Fibroblast of skin of left biceps (primary cell): ENCODE results near the gene LRRC42.
A peak's percentile ranks its signal among the peaks of the same experiment; 100 is the strongest.
"Not testable (repeated sequence)": the region's sequence is repeated elsewhere in the genome, so short reads cannot be mapped to it uniquely, and the experiment has no call there.

Experiments used
- DNase-seq, 2 experiments: peaks; one replicate each; pipeline ENCODE4 v3.0.0-alpha.2; 2013; ENCODE audit warnings: low read depth in 2 of 2

Gene LRRC42

DNA sequence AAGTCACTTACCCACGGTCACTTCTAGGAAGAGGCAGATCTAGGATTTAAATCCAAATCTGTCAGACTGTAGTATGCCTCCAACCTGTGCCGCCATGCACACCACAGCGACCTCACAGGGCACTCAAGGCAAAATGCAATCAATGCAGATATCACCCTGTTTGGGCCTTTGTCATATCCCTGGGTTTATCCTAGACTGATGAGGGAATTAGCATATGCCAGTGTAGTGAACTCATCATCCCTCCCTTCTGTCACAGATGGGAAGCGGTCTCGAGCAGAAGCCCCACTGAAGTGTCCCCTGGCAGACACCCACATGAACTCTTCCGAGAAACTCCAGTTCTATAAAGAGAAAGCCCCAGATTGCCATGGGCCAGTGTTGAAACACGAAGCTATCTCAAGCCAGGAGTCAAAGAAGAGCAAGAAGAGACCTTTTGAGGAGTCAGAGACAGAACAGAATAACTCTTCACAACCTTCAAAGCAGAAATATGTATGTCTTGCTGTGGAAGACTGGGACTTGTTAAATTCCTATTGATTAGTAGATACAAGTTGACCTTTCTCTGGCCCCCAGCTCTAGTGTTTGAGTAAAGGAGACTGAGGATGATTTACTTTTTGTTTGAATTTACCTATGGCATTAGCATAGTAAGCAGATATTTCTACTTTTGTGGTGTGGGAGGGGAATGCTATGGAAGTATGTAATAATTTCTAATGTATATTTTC, 21.4 kb downstream of the LRRC42 start:
- no peak for DNase-seq

DNA sequence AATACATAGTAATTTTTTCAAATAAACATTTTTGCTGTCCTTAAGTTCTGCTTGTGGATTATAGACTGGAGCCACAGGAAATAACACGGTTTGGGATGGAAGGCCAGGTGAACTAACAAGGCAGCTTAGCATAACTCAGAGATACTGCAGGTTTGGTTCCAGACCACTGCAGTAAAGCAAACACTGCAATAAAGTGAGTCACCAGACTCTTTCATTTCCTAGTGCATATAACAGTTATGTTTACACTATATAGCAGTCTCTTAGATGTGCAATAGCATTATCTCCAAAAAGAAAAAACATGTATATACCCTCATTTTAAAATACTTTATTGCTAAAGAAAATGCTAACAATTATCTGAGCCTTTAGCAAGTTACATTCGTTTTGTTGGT, 22.0 kb downstream of the LRRC42 start:
- no peak for DNase-seq

DNA sequence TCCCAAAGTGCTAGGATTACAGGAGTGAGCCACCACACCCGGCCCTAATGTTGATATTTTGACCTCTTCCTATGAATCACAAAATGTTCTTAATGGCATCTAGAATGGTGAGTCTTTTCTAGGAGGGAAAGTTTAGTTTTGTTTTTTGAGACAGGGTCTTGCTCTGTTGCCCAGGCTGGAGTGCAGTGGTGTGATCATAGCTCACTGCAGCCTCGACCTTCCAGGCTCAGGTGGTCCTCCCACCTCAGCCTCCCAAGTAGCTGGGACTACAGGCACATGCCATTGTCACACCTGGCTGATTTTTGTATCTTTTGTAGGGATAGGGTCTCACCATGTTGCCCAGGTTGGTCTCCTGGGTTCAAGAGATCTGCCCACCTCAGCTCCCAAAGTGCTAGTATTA, 23.2 kb downstream of the LRRC42 start:
- not testable (repeated sequence) for DNase-seq

DNA sequence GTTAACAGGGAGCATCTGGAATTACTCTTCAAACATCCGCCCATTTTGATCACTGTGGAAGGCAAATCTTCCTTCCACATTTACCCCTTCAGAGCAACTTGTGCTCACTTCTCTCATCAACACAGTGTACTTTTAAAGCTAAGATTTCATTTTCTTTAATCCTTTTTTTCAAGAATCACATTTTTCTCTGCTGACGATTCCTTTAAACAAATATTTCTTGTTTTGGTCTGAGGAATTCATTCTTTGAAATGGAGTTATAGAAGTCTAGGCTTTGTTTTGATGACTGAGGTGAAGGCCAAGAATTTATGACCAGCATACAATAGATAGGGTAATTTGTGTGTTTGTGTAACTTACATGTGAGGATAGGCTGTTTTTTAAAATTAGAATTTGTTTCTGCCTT, 25.6 kb downstream of the LRRC42 start:
- no peak for DNase-seq

DNA sequence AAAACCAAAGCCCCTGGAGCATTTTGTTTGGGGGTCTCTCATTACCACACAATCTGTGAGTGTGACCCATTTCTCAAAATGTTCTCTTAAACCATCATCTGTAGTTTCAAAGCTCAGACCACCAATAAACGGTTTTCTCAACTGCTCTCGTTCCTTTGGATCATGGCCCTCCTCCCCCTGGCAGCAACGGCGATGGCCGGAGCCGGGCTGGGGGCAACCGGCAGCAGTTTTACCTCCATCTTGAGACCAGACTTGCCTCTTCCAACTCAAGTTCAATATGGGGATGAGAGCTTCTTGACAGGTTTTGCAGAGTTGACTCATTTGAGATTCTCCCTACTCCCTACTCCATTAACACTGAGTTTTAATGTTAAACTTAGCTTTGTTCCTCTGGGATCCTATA, 29.7 kb downstream of the LRRC42 start:
- no peak for DNase-seq

DNA sequence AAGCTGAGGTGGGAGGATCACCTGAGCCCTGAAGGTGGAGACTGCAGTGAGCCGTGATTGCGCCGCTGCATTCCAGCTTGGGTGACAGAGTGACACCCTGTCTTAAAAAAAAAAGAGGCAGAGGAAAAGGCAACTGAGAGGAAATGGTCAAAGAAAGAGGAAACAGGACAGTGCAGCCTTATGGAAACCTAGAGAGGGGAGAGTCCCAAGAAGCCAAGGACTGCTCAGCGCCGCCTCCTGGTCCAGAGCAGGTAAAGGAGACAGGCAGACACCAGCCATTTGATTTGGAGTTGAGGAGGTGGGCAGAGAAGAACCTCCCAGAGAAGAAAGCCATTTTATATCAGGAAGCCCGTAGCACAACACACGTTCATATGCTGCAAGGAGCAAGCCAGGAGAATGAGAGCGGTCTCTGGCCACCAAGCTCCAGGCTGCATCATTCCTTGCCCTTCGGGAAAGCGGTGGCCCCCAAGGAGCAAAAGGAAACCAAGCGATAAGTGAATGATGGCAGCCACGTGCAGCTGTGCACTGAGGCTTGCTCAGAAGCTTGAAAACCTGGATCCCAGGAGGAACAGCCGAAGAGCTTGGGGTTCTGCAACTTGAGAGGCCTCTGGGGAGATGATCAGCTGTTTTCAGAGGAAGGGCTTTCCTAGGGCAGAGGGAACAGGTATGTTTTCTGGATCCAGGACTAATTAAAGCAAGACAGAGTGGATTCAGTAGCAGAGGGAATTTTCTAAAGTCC, 33.7 kb downstream of the LRRC42 start:
- no peak for DNase-seq

DNA sequence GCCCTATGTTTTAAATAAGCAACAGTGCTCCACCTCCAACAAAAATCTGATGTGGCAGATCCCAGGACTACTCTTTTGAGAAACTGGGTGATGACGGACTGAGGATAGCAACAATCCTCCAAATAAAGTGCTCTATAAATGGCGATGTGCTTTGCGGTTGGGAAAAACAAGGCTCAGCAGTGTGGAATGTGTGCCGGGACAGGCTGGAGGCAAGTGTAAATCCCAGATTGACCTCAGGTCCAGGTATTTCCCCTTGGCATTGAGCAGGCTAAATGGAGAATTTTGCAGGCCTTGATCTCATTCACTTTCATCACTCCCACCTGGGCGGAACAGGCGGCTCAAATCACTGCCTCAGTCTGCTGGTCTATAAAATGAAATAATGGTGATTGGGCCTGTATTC, 35.1 kb downstream of the LRRC42 start:
- no peak for DNase-seq

DNA sequence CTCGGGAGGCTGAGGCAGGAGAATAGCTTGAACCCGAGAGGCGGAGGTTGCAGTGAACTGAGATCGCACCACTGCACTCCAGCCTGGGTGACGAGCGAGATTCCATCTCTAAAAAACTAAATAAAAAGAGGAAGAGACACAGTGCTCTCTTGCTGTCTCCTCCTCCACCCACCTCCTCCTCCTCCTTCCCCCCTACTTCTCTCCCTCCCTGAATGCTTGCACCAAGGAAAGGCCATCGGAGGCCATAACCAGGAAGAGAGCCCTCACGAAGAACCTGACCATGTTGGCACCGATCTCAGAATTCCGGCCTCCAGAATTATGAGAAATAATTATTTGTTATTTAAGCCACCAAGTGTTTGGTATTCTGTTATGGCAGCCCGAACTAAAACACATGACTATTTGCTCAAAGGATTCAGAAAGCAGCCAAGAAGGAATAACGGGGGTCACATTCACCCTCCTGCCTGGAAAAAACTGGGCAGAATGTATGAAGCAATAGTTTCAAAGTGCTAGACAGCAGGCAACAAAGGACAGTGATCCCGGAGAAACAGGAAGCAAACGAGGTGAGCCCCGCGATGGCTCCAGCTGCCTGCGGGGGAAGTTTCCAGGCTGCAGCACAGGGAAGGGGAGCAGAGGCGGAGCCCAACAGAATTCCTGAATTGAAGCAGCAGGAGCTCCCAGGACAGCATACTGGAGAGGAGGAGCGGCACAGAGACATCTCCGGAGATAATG, 36.0 kb downstream of the LRRC42 start:
- DNase-seq = peak; percentile 8 to 13

DNA sequence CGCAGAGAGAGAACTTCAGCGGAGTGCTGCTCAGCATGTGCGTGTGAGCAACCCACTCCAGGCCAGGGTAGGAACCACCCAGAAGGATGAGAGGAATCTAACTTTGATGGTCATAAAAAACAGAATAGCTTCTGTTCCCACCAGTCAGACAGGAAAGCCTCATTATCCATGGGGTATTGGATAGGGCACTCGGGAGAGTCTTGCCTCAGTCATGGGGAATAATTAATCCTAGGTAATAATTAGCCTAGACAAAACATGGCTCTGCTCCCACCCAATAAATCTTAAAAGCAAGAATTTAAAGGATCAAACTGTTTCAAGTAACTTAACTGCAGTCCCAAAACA, 36.6 kb downstream of the LRRC42 start:
- DNase-seq = no peak

DNA sequence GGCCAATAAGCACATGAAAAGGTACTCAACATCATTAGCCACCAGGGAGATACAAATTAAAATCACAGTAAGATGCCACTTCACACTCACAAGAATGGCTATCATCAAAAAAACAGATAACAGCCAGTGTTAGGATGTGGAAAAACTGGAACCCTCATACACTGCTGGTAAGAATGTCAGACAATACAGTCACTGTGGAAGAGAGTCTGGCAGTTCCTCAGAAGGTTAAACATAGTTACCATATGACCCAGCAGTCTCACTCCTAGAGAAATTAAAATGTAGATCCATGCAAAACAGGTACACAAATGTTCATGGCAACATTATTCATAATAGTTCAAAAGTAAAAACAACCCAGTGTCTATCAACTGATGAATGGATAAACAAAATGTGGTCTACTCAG, 38.6 kb downstream of the LRRC42 start:
- DNase-seq = no peak

DNA sequence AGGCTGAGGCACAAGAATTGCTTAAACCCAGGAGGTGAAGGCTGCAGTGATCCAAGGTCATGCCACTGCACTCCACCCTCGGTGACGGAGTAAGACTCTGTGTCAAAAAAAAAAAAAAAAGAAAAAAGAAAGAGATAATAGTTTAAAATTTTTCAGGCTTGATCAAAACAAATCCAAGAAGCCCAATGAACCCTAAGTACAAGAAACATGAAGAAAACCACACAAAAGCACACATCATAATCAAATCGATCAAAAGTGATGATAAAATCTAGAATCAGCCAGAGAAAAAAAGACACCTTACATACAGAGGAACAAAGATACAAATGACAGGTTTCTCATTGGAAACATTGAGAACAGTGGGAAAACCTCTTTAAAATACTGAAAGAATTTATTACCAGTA, 40.3 kb downstream of the LRRC42 start:
- DNase-seq = no peak

DNA sequence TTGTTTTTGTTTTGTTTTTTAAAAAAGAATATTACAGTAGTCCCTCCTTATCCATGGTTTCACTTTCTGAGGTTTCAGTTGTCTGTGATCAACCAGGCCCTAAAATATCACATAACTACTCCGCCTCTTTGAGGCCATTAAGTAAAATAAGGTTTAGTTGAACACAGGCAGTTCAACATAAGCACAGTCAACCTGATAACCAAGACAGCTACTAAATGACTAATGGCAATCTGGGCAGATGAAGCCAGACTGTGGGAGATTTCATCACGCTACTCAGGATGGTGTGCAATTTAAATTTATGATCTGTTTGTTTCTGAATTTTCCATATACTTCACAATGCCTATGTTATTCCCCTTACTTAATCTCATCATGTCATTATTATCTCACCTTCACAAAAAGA, 41.7 kb downstream of the LRRC42 start:
- DNase-seq = no peak

DNA sequence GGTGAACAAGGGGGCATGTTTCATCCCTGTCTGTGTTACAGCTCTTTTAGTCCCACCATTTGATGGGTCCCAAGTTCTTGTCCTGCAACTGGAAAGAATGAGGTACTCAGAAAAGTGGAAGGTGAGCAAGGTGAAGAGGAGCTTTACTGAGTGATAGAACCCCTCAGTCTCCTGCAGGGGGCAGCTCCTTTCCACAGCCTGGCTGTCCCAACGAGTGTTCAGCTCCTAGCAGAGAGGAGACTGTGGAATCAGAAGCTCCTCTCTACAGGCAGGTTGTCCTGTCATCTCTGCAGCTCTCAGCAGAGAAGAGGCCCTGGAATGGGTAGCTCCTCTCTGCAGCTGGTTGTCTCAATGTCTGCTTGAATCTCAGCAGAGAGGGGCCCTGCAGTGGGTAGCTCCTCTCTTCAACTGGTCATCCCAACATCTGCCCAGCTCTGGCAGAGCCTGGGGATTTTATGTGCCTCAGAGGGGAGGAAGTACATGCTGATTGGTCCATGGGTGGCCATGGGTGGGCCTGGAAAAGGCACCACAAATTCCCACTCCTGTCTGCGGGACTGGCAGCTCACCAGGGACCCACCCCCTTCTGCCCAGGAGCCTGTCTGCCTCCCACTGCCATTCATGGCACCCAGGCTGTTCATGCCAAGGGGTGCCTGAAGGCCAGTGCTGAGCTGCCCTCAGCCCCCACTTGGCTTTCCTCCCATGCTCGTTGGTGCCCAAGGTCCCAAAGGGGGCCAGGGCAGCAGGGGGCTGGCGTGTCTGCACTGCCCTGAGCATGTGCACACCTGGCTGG, 46.1 kb downstream of the LRRC42 start:
- DNase-seq = no peak

DNA sequence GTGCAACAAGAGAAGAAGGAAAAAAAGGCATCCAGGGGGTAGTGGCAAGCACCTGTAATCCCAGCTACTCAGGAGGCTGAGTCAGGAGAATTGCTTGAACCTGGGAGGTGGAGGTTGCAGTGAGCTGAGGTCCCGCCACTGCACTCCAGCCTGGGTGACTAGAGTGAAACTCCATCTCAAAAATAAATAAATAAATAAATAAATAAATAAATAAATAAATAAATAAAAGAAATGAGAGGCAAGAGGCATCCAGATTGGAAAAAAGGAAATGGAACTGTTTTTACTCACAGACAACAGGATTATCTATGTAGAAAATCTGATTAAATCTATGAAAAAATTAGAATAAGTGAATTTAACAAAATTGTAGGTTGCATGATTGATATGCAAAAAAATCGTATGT, 48.4 kb downstream of the LRRC42 start:
- not testable (repeated sequence) for DNase-seq

DNA sequence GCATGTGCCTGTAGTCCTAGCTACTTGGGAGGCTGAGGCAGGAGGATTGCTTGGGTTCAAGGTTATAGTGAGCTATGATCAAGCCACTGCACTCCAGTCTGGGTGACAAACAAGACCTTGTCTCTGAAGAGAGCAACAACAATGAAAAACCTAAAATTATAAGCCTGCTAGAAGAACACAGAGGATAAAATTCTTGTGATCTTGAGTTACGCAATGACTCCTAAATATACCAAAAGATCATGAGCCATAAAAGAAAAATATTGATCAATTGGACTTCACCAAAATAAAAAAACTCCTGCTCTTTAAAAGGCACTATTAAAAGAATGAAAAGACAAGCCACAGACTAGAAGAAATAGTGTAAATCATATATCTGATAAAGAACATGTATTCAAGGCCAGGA, 49.5 kb downstream of the LRRC42 start:
- DNase-seq = no peak

DNA sequence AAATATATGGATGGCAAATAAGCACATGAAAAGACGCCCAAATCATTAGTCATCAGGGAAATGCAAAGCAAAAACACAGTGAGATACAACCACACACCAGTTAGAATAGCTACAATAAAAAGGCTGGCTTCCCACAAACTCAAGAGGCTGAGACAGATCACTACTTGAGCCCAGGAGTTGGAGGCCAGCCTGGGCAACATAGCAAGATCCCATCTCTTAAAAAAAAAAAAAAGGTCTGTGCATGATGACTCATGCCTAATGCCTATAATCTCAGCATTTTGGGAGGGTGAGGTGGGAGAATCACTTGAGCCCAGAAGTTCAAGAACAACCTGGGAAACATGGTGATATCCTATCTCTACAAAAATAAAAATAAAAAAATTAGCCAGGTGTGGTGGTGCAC, 52.1 kb downstream of the LRRC42 start:
- DNase-seq = no peak

DNA sequence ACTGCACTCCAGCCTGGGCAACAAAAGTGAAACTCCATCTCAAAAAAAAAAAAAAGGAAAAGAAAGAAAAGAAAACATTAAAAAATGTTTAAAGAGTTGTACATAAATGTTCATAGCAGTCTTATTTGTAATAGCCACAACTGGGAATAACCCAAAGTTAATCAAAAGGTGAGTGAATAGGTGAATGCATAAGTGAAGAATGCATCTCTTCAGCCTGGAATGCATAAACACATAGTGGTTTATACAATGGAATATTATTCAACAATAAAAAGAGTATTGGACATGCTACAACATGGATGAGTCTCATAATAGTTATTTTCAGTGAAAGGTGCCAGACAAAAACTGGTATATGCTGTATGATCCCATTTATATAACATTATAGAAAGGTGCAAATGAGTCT, 53.8 kb downstream of the LRRC42 start:
- no peak for DNase-seq

DNA sequence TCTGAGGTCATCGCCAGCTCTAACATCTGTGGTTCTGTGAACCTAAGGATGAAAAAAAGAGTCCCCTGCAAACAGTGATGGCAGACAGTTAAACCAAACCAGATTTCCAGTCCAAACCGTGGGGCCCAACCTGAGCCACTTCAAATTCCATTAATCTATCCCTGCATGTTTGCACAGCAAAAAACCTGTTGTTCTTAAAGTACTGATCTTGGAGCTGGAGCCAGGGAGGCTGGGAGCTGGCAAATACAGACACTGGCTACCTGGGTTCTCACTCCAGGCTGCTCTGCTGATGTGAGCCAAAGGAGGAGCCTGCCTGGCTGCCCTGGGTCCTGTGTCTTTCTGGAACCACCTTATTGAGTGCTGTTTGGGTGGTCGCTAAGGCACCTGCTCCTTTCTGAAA, 55.4 kb downstream of the LRRC42 start:
- no peak for DNase-seq

DNA sequence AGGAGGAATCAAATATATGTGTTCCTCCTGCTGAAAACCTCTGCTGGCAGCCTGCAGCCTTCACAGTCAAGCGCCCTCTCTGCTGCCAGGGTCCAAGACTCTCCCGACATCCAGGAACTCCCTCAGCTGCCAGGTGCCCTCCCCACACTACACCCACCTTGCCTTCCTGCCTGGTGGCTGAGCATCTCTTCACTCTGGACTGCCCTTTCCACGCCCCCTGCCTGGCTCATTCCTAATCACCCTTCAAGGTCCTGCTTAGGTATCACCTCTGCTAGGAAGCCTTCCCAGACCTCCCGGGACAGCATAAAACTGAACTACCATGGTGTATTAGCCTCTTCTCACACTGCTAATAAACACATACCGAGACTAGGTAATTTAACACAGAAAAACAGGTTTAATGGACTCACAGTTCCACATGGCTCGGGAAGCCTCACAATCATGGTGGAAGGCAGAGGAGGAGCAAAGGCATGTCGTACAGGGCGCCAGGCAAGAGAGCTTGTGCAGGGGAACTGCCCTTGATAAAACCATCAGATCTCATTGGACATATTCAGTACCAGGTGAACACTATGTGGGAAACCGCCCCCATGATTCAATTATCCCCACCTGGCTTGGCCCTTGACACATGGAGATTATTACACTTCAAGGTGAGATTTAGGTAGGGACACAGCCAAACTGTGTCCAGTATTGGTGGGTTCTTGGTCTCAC, 56.5 kb downstream of the LRRC42 start:
- no peak for DNase-seq

DNA sequence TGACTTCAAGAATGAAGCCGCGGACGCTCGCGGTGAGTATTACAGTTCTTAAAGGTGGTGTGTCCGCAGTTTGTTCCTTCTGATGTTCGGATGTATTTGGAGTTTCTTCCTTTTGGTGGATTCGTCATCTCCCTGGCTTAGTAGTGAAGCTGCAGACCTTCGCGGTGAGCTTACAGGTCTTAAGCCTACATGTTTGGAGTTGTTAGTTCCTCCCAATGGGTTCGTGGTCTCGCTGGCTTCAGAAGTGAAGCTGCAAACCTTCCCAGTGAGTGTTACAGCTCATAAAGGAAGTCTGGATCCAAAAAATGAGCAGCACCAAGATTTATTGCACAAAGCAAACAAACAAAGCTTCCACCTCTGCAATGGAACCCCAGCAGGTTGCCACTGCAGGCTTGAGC, 57.1 kb downstream of the LRRC42 start:
- DNase-seq = no peak

DNA sequence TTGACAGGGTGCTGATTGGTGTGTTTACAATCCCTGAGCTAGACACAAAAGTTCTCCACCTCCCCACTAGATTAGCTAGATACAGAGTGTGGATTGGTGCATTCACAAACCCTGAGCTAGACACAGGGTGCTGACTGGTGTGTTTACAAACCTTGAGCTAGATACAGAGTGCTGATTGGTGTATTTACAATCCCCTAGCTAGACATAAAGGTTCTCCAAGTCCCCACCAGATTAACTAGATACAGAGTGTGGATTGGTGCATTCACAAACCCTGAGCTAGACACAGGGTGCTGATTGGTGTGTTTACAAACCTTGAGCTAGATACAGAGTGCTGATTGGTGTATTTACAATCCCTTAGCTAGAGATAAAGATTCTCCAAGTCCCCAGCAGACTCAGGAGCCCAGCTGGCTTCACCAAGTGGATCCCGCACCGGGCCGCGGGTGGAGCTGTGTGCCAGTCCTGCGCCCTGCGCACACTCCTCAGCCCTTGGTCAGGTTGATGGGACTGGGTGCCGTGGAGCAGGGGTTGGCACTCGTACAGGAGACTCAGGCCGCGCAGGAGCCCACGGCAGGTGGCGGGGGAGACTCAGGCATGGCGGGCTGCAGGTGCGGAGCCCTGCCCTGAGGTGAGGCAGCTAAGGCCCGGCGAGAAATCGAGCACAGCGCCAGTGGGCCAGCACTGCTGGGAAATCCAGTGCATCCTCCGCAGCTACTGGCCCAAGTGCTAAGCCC, 57.8 kb downstream of the LRRC42 start:
- DNase-seq = not testable (repeated sequence)
